Liver (tissue), 9 donors: Measurements from ENCODE around the gene TNFRSF1B. TPM values are rescaled to one million over a fixed set of nuclear protein-coding genes. Genes with fewer than 3 reads are reported as not detected.

Source experiments
- DNase-seq: peaks from one replicate; pipeline ENCODE4 v3.0.0-alpha.2; 2017; ENCODE audit warnings: low spot score
- H3K27ac ChIP-seq, 2 donors: one replicate each; pipeline ENCODE4 v1.7.0; 2013; ENCODE audit warnings: inconsistent platforms in 2 of 2, low read length in 2 of 2, control low read depth in 1 of 2, low read depth in 1 of 2, mild to moderate bottlenecking in 1 of 2
- H3K27me3 ChIP-seq, 4 donors: one replicate each; pipeline versions ENCODE4 v1.6.1 to v1.7.0; 2013; ENCODE audit warnings: low read length in 3 of 4, inconsistent platforms in 1 of 4, mild to moderate bottlenecking in 1 of 4, moderate library complexity in 1 of 4; ENCODE audit not compliant: control insufficient read depth in 4 of 4, insufficient read depth in 4 of 4
- H3K36me3 ChIP-seq, 4 donors: one replicate each; pipeline versions ENCODE4 v1.6.1 to v1.7.0; 2013; ENCODE audit warnings: low read length in 3 of 4, mild to moderate bottlenecking in 3 of 4, low read depth in 1 of 4, moderate library complexity in 1 of 4; ENCODE audit not compliant: control insufficient read depth in 4 of 4, insufficient read depth in 3 of 4
- H3K4me1 ChIP-seq, 4 donors: one replicate each; pipeline versions ENCODE4 v1.6.1 to v1.7.0; 2013; ENCODE audit warnings: low read length in 3 of 4, mild to moderate bottlenecking in 3 of 4, moderate library complexity in 1 of 4; ENCODE audit not compliant: control insufficient read depth in 4 of 4, insufficient read depth in 4 of 4
- H3K4me3 ChIP-seq, 3 donors: one replicate each; pipeline versions ENCODE4 v1.6.1 to v1.7.0; 2013; ENCODE audit warnings: low read length in 3 of 3, control low read depth in 1 of 3, low read depth in 1 of 3, mild to moderate bottlenecking in 1 of 3
- H3K9ac ChIP-seq, 2 donors: one replicate each; pipeline ENCODE4 v1.7.0; 2013; ENCODE audit warnings: low read length in 2 of 2, mild to moderate bottlenecking in 2 of 2, moderate library complexity in 2 of 2, control low read depth in 1 of 2, low read depth in 1 of 2
- H3K9me3 ChIP-seq, 4 donors: one replicate each; pipeline versions ENCODE4 v1.6.1 to v1.7.0; 2013; ENCODE audit warnings: low read length in 3 of 4; ENCODE audit not compliant: control insufficient read depth in 4 of 4
- ATF3 ChIP-seq: IDR thresholded peaks from 2 replicates; pipeline ENCODE4 v1.6.1; 2016; ENCODE audit warnings: antibody characterized with exemption
- CTCF ChIP-seq: fragments of 150-350 bp; IDR thresholded peaks from 2 replicates; pipeline ENCODE4 v1.5.1; 2017; ENCODE audit warnings: improper control_type of control experiment, low read depth, low read length; ENCODE audit not compliant: missing input control
- EGR1 ChIP-seq, 2 donors: IDR thresholded peaks; 2 replicates each; pipeline ENCODE4 v1.6.1; 2016 to 2018; ENCODE audit warnings: antibody characterized with exemption in 2 of 2, low read depth in 2 of 2
- FOXA1 ChIP-seq: IDR thresholded peaks from 2 replicates; pipeline ENCODE4 v1.6.1; 2016; ENCODE audit warnings: antibody characterized with exemption
- FOXA2 ChIP-seq: IDR thresholded peaks from 2 replicates; pipeline ENCODE4 v1.6.1; 2016; ENCODE audit warnings: antibody characterized with exemption
- GABPA ChIP-seq, 2 donors: IDR thresholded peaks in 1 of 2; conservative IDR thresholded peaks in 1 of 2; 2 replicates each; pipeline ENCODE4 v1.6.1; 2016; ENCODE audit warnings: antibody characterized with exemption in 2 of 2, mild to moderate bottlenecking in 1 of 2, moderate library complexity in 1 of 2
- HNF4A ChIP-seq, 2 donors: conservative IDR thresholded peaks; 2 replicates each; pipeline ENCODE4 v1.6.1; 2016; ENCODE audit warnings: antibody characterized with exemption in 2 of 2, mild to moderate bottlenecking in 2 of 2
- HNF4G ChIP-seq: IDR thresholded peaks from 2 replicates; pipeline ENCODE4 v1.6.1; 2016; ENCODE audit warnings: antibody characterized with exemption
- JUND ChIP-seq, 2 donors: IDR thresholded peaks; 2 replicates each; pipeline ENCODE4 v1.6.1; 2016; ENCODE audit warnings: antibody characterized with exemption in 2 of 2
- MAX ChIP-seq: IDR thresholded peaks from 2 replicates; pipeline ENCODE4 v1.6.1; 2016; ENCODE audit warnings: antibody characterized with exemption
- NR2F2 ChIP-seq: IDR thresholded peaks from 2 replicates; pipeline ENCODE4 v1.6.1; 2016; ENCODE audit warnings: antibody characterized with exemption
- RAD21 ChIP-seq, 2 donors: IDR thresholded peaks; 2 replicates each; pipeline ENCODE4 v1.6.1; 2016; ENCODE audit warnings: antibody characterized with exemption in 2 of 2, mild to moderate bottlenecking in 2 of 2
- REST ChIP-seq: IDR thresholded peaks from 2 replicates; pipeline ENCODE4 v1.6.1; 2016; ENCODE audit warnings: antibody characterized with exemption, mild to moderate bottlenecking
- RXRA ChIP-seq, 2 donors: IDR thresholded peaks; 2 replicates each; pipeline ENCODE4 v1.6.1; 2017 to 2018; ENCODE audit warnings: antibody characterized with exemption in 2 of 2, mild to moderate bottlenecking in 1 of 2
- SP1 ChIP-seq: IDR thresholded peaks from 2 replicates; pipeline ENCODE4 v1.6.1; 2018; ENCODE audit warnings: antibody characterized with exemption, mild to moderate bottlenecking
- TAF1 ChIP-seq: conservative IDR thresholded peaks from 2 replicates; pipeline ENCODE4 v1.6.1; 2016; ENCODE audit warnings: antibody characterized with exemption, mild to moderate bottlenecking
- YY1 ChIP-seq: IDR thresholded peaks from 2 replicates; pipeline ENCODE4 v1.6.1; 2016; ENCODE audit warnings: antibody characterized with exemption, mild to moderate bottlenecking
- ZBTB33 ChIP-seq: IDR thresholded peaks from 2 replicates; pipeline ENCODE4 v1.6.1; 2016; ENCODE audit warnings: antibody characterized with exemption
- WGBS: extraction: QIAGEN DNeasy Blood & Tissue Kit; methylation state at CpG from one replicate; pipeline ENCODE4 v1.1.7; 2013; 5-methylcytosine and 5-hydroxymethylcytosine counted together
- polyA plus RNA-seq, 2 donors: library from polyadenylated mRNA; stranded (reverse) in 1 of 2; unstranded in 1 of 2; fragments of 200-250 nt in 1 of 2; fragments of >200 nt in 1 of 2; fragmentation: Nextera tagmentation in 1 of 2; extraction: Ambion mirVana in 1 of 2; gene quantifications; one replicate each; pipeline versions ENCODE4 v1.2.1 to v1.2.3, GENCODE V29; 2013 to 2015
- total RNA-seq, 2 donors: library from RNA; depleted of rRNA; stranded (reverse); fragments of >200 nt; gene quantifications; one replicate each; pipeline ENCODE4 v1.2.3, GENCODE V29; 2014
- donor health status: healthy.
- donor health status: healthy.
- donor health status: healthy.
- donor health status: healthy.
- donor health status: healthy.

TNFRSF1B gene
- total and polyA plus RNA-seq, 4 donors: 7.2 to 19.6 (median 16.5) TPM

GRCh38 chr1:12145616-12146342, 21.0 kb upstream of the TNFRSF1B start (continued):
- TF ChIP-seq REST: no peak
- no peak for TF ChIP-seq FOXA2
- no peak for TF ChIP-seq MAX
- no peak for TF ChIP-seq RXRA (IDR thresholded peaks at IDR 0.05)

GRCh38 chr1:12146343-12147112, 20.3 kb upstream of the TNFRSF1B start:
- peaks cover 6 to 28% (median 10%) of the 10 kb centered on the region in 4 donors for H3K4me1 ChIP-seq
- TF ChIP-seq REST (no peak), CTCF (no peak), HNF4A (conservative IDR thresholded peaks at IDR 0.05) (peak; percentile 50 to 54), MAX (no peak), ZBTB33 (no peak), RAD21 (IDR thresholded peaks at IDR 0.05) (no peak), EGR1 (IDR thresholded peaks at IDR 0.05; ENCODE audit: low read depth in 2 of 2) (no peak), FOXA1 (no peak), ATF3 (no peak), TAF1 (no peak), GABPA (IDR thresholded peaks at IDR 0.05 in 1 of 2, conservative IDR thresholded peaks at IDR 0.05 in 1 of 2) (no peak), HNF4G (peak; percentile 6), NR2F2 (no peak), RXRA (IDR thresholded peaks at IDR 0.05) (peak; percentile 22 to 56), JUND (IDR thresholded peaks at IDR 0.05) (peak; percentile 14 to 17), SP1 (peak; percentile 21), YY1 (no peak), FOXA2 (peak; percentile 23)
- no peak for DNase-seq
- H3K36me3 ChIP-seq: no peaks in the 10 kb centered on the region
- WGBS: 70% methylated on average over 20 of the region's 20 CpGs
- no peak overlapping the region for H3K4me3 ChIP-seq
- H3K27ac ChIP-seq: peak overlapping the region; percentile 87 to 92
- H3K9me3 ChIP-seq: no peaks in the 10 kb centered on the region
- H3K27me3 ChIP-seq: no peaks in the 10 kb centered on the region
- peak overlapping the region; percentile 57 to 60 for H3K9ac ChIP-seq
